Neural progenitor cell (in vitro differentiated cells): Measurements from ENCODE around the gene YBX1. TPM values are rescaled to one million over a fixed set of nuclear protein-coding genes. Genes with fewer than 3 reads are reported as not detected.

Experiments
- DNase-seq: peaks from one replicate; pipeline ENCODE4 v3.0.0-alpha.2; 2016; ENCODE audit warnings: low spot score
- H2AFZ ChIP-seq: fragments of 200-600 bp; sonication (generic); replicated peaks from 2 replicates; pipeline ENCODE4 v1.6.1; 2016; ENCODE audit warnings: antibody characterized with exemption
- H3F3A ChIP-seq: fragments of 200-600 bp; sonication (generic); 2 replicates; pipeline ENCODE4 v1.6.1; 2016; ENCODE audit warnings: antibody characterized with exemption, low read depth
- H3K27ac ChIP-seq: fragments of 200-600 bp; sonication (generic); 2 replicates; pipeline ENCODE4 v1.5.1; 2016; ENCODE audit warnings: mild to moderate bottlenecking
- H3K27me3 ChIP-seq: fragments of 200-600 bp; sonication (generic); 2 replicates; pipeline ENCODE4 v1.6.1; 2016; ENCODE audit warnings: mild to moderate bottlenecking, moderate library complexity
- H3K36me3 ChIP-seq: fragments of 200-600 bp; sonication (generic); 2 replicates; pipeline ENCODE4 v1.5.1; 2016
- H3K4me1 ChIP-seq: fragments of 200-600 bp; sonication (generic); 2 replicates; pipeline ENCODE4 v1.6.1; 2016; ENCODE audit warnings: mixed run types
- H3K4me2 ChIP-seq: fragments of 200-600 bp; sonication (generic); 2 replicates; pipeline ENCODE4 v1.6.1; 2016
- H3K4me3 ChIP-seq: fragments of 200-600 bp; sonication (generic); 2 replicates; pipeline ENCODE4 v1.5.1; 2016
- H3K79me2 ChIP-seq: fragments of 200-600 bp; sonication (generic); 2 replicates; pipeline ENCODE4 v1.6.1; 2016; ENCODE audit warnings: low read depth
- H3K9ac ChIP-seq: fragments of 200-600 bp; sonication (generic); 2 replicates; pipeline ENCODE4 v1.6.1; 2016
- H3K9me3 ChIP-seq: fragments of 200-600 bp; sonication (generic); 2 replicates; pipeline ENCODE4 v1.5.1; 2016; ENCODE audit warnings: low read depth
- H4K20me1 ChIP-seq: fragments of 200-600 bp; sonication (generic); 2 replicates; pipeline ENCODE4 v1.6.1; 2016; ENCODE audit warnings: low read depth
- H3K27ac Mint-ChIP-seq: 3 replicates; pipeline ENCODE4 v1.8.0; 2021; ENCODE audit warnings: mixed read lengths
- H3K27me3 Mint-ChIP-seq: 2 replicates; pipeline ENCODE4 v1.8.0; 2022; ENCODE audit warnings: low read depth, mild to moderate bottlenecking, inconsistent platforms, moderate library complexity, mixed read lengths; ENCODE audit not compliant: insufficient read depth
- H3K36me3 Mint-ChIP-seq: 3 replicates; pipeline ENCODE4 v1.8.0; 2021; ENCODE audit warnings: mixed read lengths
- H3K4me1 Mint-ChIP-seq: 3 replicates; pipeline ENCODE4 v1.8.0; 2021; ENCODE audit warnings: mixed read lengths
- H3K4me3 Mint-ChIP-seq: 3 replicates; pipeline ENCODE4 v1.8.0; 2021; ENCODE audit warnings: mild to moderate bottlenecking, moderate library complexity, mixed read lengths
- H3K9me3 Mint-ChIP-seq: 3 replicates; pipeline ENCODE4 v1.8.0; 2020; ENCODE audit warnings: mixed read lengths
- EZH2 ChIP-seq: fragments of 200-600 bp; sonication (generic); IDR thresholded peaks from 2 replicates; pipeline ENCODE4 v1.6.1; 2017; ENCODE audit warnings: antibody characterized with exemption, mild to moderate bottlenecking, moderate library complexity
- EZH2phosphoT487 ChIP-seq: fragments of 200-600 bp; sonication (generic); IDR thresholded peaks from 2 replicates; pipeline ENCODE4 v1.6.1; 2017; ENCODE audit warnings: antibody characterized with exemption
- total RNA-seq: library from RNA; depleted of rRNA; stranded (reverse); fragments of >200 nt; gene quantifications from 2 replicates; pipeline ENCODE4 v1.2.3, GENCODE V29; 2015; ENCODE audit warnings: low replicate concordance
- TF ChIP-seq, protein P1 (sequence below): fragments of 200-600 bp; sonication (generic); IDR thresholded peaks from 2 replicates; pipeline ENCODE4 v1.5.1; 2017; ENCODE audit warnings: antibody characterized with exemption, mild to moderate bottlenecking

The YBX1 gene
- total RNA-seq, 1 donor from 2014 or later, result 1,610 TPM

DNA sequence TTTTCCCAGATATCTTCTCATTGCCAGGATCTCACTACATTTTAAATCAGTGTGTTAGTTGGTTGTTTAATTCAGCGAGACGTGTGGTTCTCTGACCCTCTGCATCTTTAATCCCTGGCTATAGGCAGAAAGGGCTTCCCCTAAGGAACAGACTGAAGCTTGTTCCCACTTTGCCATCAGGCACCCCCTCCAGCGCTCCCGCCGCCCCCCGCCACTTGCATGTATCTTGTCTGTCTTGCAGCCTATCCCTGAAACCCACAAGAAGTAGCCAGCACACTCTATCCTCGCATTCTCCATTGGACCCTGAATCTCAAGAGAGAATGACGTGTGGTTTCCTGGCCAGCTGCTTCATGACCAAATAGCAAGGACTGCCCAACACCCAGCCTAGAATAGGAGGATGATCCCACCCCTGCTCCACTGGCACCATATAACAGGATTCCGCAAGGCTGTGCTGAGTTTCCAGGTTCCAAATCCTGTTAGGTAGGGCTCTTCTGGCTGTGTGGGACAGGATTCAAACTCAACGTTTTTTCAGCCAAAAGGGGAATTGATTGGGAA, 50.0 kb downstream of the YBX1 start:
- Mint-ChIP-seq H3K27ac (no peak overlapping the region), H3K4me3 (no peak overlapping the region), H3K9me3 (peaks cover 1% of the 10 kb centered on the region), H3K27me3 (peaks cover 3% of the 10 kb centered on the region), H3K4me1 (peaks cover 5% of the 10 kb centered on the region), H3K36me3 (no peaks in the 10 kb centered on the region)
- H3F3A ChIP-seq, result no peaks in the 10 kb centered on the region
- no peaks in the 10 kb centered on the region for H3K36me3 ChIP-seq
- H4K20me1 ChIP-seq, result no peaks in the 10 kb centered on the region
- no peak overlapping the region for H3K4me2 ChIP-seq
- no peaks in the 10 kb centered on the region for H3K9me3 ChIP-seq
- no peak overlapping the region for H2AFZ ChIP-seq
- H3K27me3 ChIP-seq, result no peaks in the 10 kb centered on the region
- H3K9ac ChIP-seq, result no peak overlapping the region
- no peaks in the 10 kb centered on the region for H3K79me2 ChIP-seq
- no peaks in the 10 kb centered on the region for H3K4me1 ChIP-seq
- DNase-seq, result no peak
- H3K4me3 ChIP-seq, result no peak overlapping the region
- no peak overlapping the region for H3K27ac ChIP-seq
- TF ChIP-seq EZH2phosphoT487, result no peak
- TF ChIP-seq, protein P1, sequence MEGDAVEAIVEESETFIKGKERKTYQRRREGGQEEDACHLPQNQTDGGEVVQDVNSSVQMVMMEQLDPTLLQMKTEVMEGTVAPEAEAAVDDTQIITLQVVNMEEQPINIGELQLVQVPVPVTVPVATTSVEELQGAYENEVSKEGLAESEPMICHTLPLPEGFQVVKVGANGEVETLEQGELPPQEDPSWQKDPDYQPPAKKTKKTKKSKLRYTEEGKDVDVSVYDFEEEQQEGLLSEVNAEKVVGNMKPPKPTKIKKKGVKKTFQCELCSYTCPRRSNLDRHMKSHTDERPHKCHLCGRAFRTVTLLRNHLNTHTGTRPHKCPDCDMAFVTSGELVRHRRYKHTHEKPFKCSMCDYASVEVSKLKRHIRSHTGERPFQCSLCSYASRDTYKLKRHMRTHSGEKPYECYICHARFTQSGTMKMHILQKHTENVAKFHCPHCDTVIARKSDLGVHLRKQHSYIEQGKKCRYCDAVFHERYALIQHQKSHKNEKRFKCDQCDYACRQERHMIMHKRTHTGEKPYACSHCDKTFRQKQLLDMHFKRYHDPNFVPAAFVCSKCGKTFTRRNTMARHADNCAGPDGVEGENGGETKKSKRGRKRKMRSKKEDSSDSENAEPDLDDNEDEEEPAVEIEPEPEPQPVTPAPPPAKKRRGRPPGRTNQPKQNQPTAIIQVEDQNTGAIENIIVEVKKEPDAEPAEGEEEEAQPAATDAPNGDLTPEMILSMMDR, result no peak
- no peak for TF ChIP-seq EZH2

DNA sequence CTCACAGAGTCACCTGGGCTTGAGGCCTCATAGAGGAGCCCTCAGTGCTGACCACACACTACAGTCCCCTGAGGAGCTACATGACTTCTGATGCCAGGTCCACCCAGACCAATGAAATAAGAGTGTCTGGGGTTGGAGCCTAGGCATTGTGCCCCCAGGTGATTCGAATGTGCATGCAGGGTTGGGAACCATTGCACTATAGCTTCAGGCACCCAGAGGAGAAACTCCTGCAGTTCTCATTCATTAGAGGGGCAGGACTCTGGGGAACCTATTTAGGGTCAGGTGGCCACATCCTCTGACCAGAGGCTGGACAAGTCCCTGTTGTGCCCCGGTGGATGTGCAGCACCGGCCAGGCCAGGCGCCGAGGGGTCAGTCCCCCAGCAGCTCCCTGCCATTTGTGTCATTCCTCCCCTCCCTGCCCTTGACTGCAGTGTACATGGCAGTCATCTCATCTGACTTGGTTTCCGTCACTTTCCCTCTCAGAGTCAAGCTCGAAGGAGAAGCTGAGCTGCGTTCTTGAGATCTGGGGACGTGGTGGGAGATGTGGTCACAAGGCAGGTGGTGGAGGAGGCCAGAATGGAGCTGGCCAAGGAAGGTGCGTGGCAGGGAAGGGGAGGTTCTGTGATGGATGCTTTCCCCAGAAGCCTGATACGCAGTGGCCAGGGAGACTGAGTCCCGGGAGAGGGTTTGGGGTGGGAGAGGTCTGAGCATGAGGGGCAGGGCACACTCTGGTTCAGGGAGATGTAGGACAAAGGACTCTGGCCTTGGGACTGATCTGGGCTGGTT, 51.4 kb downstream of the YBX1 start:
- no peaks in the 10 kb centered on the region for H3K9me3 ChIP-seq
- H3K79me2 ChIP-seq, result no peaks in the 10 kb centered on the region
- H3K27ac ChIP-seq, result no peak overlapping the region
- Mint-ChIP-seq H3K9me3 (peaks cover 3% of the 10 kb centered on the region), H3K27ac (no peak overlapping the region), H3K4me1 (peaks cover 5% of the 10 kb centered on the region), H3K36me3 (no peaks in the 10 kb centered on the region), H3K27me3 (peaks cover 3% of the 10 kb centered on the region), H3K4me3 (no peak overlapping the region)
- no peak overlapping the region for H3K9ac ChIP-seq
- H3F3A ChIP-seq, result no peaks in the 10 kb centered on the region
- no peaks in the 10 kb centered on the region for H3K36me3 ChIP-seq
- no peaks in the 10 kb centered on the region for H3K4me1 ChIP-seq
- no peaks in the 10 kb centered on the region for H4K20me1 ChIP-seq
- H3K4me2 ChIP-seq, result no peak overlapping the region
- no peak overlapping the region for H2AFZ ChIP-seq
- H3K27me3 ChIP-seq, result no peaks in the 10 kb centered on the region
- no peak for DNase-seq
- no peak overlapping the region for H3K4me3 ChIP-seq
- TF ChIP-seq, protein P1, result no peak
- TF ChIP-seq EZH2phosphoT487, result no peak
- TF ChIP-seq EZH2, result no peak

DNA sequence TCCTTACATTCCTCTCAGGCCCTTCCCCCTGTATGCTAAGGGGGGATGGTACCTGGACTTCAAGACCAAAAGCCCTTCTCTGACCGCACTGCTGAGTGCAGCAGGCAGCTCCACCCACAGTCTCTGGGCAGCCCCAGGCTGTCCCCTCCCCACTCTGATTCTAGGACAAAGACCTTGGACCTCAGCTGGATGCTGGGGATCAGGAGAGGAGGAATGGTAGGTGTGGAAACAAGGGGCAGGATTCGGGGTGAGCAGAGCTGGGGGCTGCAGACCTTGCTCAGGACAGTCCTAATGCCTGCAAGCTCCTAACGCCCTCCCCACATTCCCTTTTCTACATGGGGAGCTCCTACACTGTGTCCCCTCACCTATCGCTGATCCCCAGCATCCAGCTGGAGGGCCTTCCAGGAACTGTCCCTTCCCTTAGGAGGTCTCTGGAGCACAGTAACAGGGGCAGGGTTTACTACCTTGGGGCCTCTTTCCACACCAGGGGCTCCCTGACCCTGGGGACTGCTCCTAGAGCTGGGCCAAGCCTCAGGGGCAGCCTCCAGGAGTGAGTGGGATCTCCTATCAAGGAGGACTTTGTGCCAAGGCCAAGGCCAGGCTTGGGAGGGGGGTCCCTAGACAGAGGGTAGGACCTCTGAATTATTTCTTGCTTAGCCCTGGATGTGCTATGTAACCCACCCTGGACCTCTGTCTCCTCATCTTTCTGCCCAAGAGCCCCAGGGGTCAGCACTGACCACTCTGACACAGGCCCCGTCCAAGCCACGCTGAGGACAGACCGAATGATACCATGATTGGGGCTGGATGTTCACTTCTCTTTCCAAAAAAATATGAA, 52.2 kb downstream of the YBX1 start:
- H3K4me3 Mint-ChIP-seq, result no peak overlapping the region
- Histone ChIP-seq H3K4me2 (no peak overlapping the region), H3K4me3 (no peak overlapping the region), H2AFZ (no peak overlapping the region), H3K36me3 (no peaks in the 10 kb centered on the region), H3F3A (peaks cover 3% of the 10 kb centered on the region), H3K27me3 (no peaks in the 10 kb centered on the region), H3K4me1 (peaks cover under 1% of the 10 kb centered on the region), H4K20me1 (no peaks in the 10 kb centered on the region), H3K27ac (no peak overlapping the region), H3K9ac (no peak overlapping the region), H3K9me3 (no peaks in the 10 kb centered on the region), H3K79me2 (no peaks in the 10 kb centered on the region)
- peak overlapping the region; percentile 28 for H3K27ac Mint-ChIP-seq
- H3K27me3 Mint-ChIP-seq, result peaks cover 3% of the 10 kb centered on the region
- DNase-seq, result no peak
- no peaks in the 10 kb centered on the region for H3K36me3 Mint-ChIP-seq
- peaks cover 10% of the 10 kb centered on the region for H3K4me1 Mint-ChIP-seq
- peaks cover 3% of the 10 kb centered on the region for H3K9me3 Mint-ChIP-seq
- TF ChIP-seq EZH2phosphoT487, result no peak
